ENCODE measurements around the gene ADD1. TPM values are rescaled to one million over a fixed set of nuclear protein-coding genes. Genes with fewer than 3 reads are reported as not detected.

ADD1 gene
- total and polyA plus RNA-seq, 2 donors (not counting 1 experiment from before 2014, with no cell fraction given), result 302 to 383 TPM

DNA sequence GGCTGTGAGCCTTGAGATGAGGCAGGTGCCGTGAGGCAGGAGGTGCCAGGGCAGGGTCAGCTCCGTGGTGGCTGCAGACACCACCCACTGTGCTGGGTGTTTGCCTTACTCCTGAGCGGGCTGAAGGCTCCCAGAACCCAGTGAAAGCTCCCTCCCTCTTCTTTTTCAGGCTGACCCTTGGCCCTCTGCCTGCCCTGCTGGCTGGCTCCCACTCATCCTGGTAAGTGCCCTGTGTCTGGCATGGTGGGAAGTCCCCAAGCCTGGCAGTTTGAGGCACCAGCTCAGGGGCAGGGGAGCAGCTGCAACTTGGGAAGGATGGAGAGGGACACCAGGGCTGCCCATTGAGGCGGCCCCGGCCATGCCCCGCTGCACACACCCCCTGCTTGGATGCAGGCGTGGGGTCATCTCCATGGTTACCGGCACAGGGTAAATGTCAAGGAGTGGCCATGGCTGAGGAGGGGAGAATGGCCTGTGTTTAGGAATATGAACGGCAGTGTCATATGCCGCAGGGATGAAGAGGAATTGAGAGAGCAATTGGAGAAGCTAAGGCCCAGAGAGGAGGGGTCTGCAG lies 33.9 kb upstream of the ADD1 start:
- Histone ChIP-seq H2AFZ (ENCODE audit: insufficient read depth, low read depth, low read length, poor library complexity, severe bottlenecking) (no peak overlapping the region), H3K27ac (ENCODE audit: low read length in 2 of 2) (peak overlapping the region in 1 of 2 donors; percentile 22), H4K20me1 (ENCODE audit: control insufficient read depth, insufficient read depth, low read length, poor library complexity, severe bottlenecking) (peaks cover 20% of the 10 kb centered on the region), H3K9ac (ENCODE audit: low read length) (no peak overlapping the region), H3K4me2 (replicated peaks; ENCODE audit: low read depth, low read length, poor library complexity, severe bottlenecking) (peak overlapping the region; percentile 95), H3K36me3 (replicated peaks in 1 of 2; ENCODE audit: control extremely low read depth in 1 of 2, control insufficient read depth in 1 of 2, extremely low read depth in 1 of 2, insufficient read depth in 2 of 2, low read length in 1 of 2) (peaks cover 0 to 13% of the 10 kb centered on the region in 2 experiments), H3K9me3 (ENCODE audit: control extremely low read depth in 1 of 3, control insufficient read depth in 2 of 3, insufficient read depth in 1 of 3, low read length in 2 of 3) (no peaks in the 10 kb centered on the region), H3K79me2 (ENCODE audit: control insufficient read depth, insufficient read depth, low read length) (peaks cover 91% of the 10 kb centered on the region), H3K4me3 (ENCODE audit: control extremely low read depth in 1 of 5, extremely low read depth in 1 of 5, insufficient read depth in 1 of 5, low read depth in 2 of 5, low read length in 4 of 5) (no peak overlapping the region), H3K4me1 (ENCODE audit: control insufficient read depth in 2 of 2, insufficient read depth in 2 of 2, low read length in 2 of 2) (peaks cover 91 to 95% of the 10 kb centered on the region in 2 donors), H3K27me3 (replicated peaks in 1 of 4; ENCODE audit: control extremely low read depth in 1 of 4, control insufficient read depth in 3 of 4, insufficient read depth in 4 of 4, low read length in 3 of 4) (no peaks in the 10 kb centered on the region)
- intact Hi-C loops (cut with micrococcal nuclease), result loop anchor here (5.0 kb wide), 1 partner anchor 37 kb away; no protein-coding TSS in a partner anchor
- Mint-ChIP-seq H3K4me1 (peaks cover 88% of the 10 kb centered on the region), H3K27me3 (no peaks in the 10 kb centered on the region), H3K4me3 (no peak overlapping the region), H3K9me3 (ENCODE audit: insufficient read depth) (no peaks in the 10 kb centered on the region), H3K27ac (peak overlapping the region; percentile 77)
- WGBS (ENCODE audit: insufficient coverage), result 82% methylated on average over 9 of the region's 10 CpGs
- DNase-seq (no peak), ATAC-seq (ENCODE audit: low read depth) (no peak)
- POLR2A ChIA-PET, result interaction anchor here (1.2 to 3.7 kb wide), 2 partner anchors 9 to 12 kb away, joined by 4 to 18 read pairs; no protein-coding TSS in a partner anchor
- CTCF ChIA-PET, result interaction anchor here (1.4 kb wide), 1 partner anchor 12 kb away, joined by 6 read pairs; no protein-coding TSS in a partner anchor
- TF ChIP-seq, protein P1, sequence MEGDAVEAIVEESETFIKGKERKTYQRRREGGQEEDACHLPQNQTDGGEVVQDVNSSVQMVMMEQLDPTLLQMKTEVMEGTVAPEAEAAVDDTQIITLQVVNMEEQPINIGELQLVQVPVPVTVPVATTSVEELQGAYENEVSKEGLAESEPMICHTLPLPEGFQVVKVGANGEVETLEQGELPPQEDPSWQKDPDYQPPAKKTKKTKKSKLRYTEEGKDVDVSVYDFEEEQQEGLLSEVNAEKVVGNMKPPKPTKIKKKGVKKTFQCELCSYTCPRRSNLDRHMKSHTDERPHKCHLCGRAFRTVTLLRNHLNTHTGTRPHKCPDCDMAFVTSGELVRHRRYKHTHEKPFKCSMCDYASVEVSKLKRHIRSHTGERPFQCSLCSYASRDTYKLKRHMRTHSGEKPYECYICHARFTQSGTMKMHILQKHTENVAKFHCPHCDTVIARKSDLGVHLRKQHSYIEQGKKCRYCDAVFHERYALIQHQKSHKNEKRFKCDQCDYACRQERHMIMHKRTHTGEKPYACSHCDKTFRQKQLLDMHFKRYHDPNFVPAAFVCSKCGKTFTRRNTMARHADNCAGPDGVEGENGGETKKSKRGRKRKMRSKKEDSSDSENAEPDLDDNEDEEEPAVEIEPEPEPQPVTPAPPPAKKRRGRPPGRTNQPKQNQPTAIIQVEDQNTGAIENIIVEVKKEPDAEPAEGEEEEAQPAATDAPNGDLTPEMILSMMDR (IDR thresholded peaks at IDR 0.05), result no peak
- no peak for TF ChIP-seq EZH2 (IDR thresholded peaks at IDR 0.05; ENCODE audit: borderline replicate concordance, insufficient read depth, low read depth, low read length, poor library complexity, severe bottlenecking)

DNA sequence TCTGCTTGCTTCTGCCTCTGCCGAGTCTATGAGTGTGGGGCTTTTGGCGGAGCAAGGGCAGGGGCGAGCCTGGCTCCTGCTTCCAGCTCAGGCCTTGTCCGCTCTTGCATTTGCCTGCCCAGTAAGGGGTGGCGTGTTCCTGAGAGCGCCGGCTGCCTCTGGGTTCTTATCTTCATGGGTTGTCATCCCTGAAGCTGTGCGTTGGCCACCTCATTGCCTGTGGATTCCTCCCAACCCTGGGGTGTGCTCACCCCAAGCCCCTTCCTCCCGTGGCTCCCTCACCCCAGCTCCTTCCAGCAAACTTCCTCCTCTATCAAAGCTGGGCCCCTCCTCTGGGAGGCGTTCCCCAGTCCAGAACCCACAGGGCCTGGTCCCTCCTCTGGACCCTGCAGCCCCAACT lies 33.3 kb upstream of the ADD1 start:
- CTCF ChIA-PET, result interaction anchor here (0.6 to 1.2 kb wide), 2 partner anchors 11 to 23 kb away, joined by 3 read pairs; no protein-coding TSS in a partner anchor
- no peaks in the 10 kb centered on the region for H3K9me3 ChIP-seq (ENCODE audit: control extremely low read depth in 1 of 3, control insufficient read depth in 2 of 3, insufficient read depth in 1 of 3, low read length in 2 of 3)
- peaks cover 91% of the 10 kb centered on the region for H3K79me2 ChIP-seq (ENCODE audit: control insufficient read depth, insufficient read depth, low read length)
- ATAC-seq (ENCODE audit: low read depth) (no peak), DNase-seq (no peak)
- Mint-ChIP-seq H3K27me3 (no peaks in the 10 kb centered on the region), H3K9me3 (ENCODE audit: insufficient read depth) (no peaks in the 10 kb centered on the region), H3K4me3 (peak overlapping the region; percentile 32), H3K4me1 (peaks cover 87% of the 10 kb centered on the region), H3K27ac (peak overlapping the region; percentile 68)
- TF ChIP-seq EZH2 (IDR thresholded peaks at IDR 0.05; ENCODE audit: borderline replicate concordance, insufficient read depth, low read depth, low read length, poor library complexity, severe bottlenecking), result no peak
- TF ChIP-seq, protein P1 (IDR thresholded peaks at IDR 0.05), result no peak
- no peaks in the 10 kb centered on the region for H3K27me3 ChIP-seq (replicated peaks in 1 of 4; ENCODE audit: control extremely low read depth in 1 of 4, control insufficient read depth in 3 of 4, insufficient read depth in 4 of 4, low read length in 3 of 4)
- H3K4me1 ChIP-seq (ENCODE audit: control insufficient read depth in 2 of 2, insufficient read depth in 2 of 2, low read length in 2 of 2), result peaks cover 91 to 95% of the 10 kb centered on the region in 2 donors
- H3K4me3 ChIP-seq (ENCODE audit: control extremely low read depth in 1 of 5, extremely low read depth in 1 of 5, insufficient read depth in 1 of 5, low read depth in 2 of 5, low read length in 4 of 5), result no peak overlapping the region
- H2AFZ ChIP-seq (ENCODE audit: insufficient read depth, low read depth, low read length, poor library complexity, severe bottlenecking), result no peak overlapping the region
- intact Hi-C loops (cut with micrococcal nuclease), result loop anchor here (5.0 kb wide), 1 partner anchor 38 kb away; no protein-coding TSS in a partner anchor
- H3K27ac ChIP-seq (ENCODE audit: low read length in 2 of 2), result no peak overlapping the region
- H3K36me3 ChIP-seq (replicated peaks in 1 of 2; ENCODE audit: control extremely low read depth in 1 of 2, control insufficient read depth in 1 of 2, extremely low read depth in 1 of 2, insufficient read depth in 2 of 2, low read length in 1 of 2), result peaks cover 0 to 18% of the 10 kb centered on the region in 2 experiments
- no peak overlapping the region for H3K9ac ChIP-seq (ENCODE audit: low read length)
- 70% methylated on average over 10 of the region's 10 CpGs for WGBS (ENCODE audit: insufficient coverage)
- POLR2A ChIA-PET, result interaction anchor here (1.2 to 3.7 kb wide), 2 partner anchors 10 to 12 kb away, joined by 4 to 18 read pairs; no protein-coding TSS in a partner anchor
- H3K4me2 ChIP-seq (replicated peaks; ENCODE audit: low read depth, low read length, poor library complexity, severe bottlenecking), result peak overlapping the region; percentile 95
- H4K20me1 ChIP-seq (ENCODE audit: control insufficient read depth, insufficient read depth, low read length, poor library complexity, severe bottlenecking), result peaks cover 27% of the 10 kb centered on the region
